ENCODE data around the gene RABAC1.

RABAC1 gene

GRCh38 chr19:41913538-41914423 lies 45.3 kb downstream of the RABAC1 start:
- no peak for DNase-seq

DNA sequence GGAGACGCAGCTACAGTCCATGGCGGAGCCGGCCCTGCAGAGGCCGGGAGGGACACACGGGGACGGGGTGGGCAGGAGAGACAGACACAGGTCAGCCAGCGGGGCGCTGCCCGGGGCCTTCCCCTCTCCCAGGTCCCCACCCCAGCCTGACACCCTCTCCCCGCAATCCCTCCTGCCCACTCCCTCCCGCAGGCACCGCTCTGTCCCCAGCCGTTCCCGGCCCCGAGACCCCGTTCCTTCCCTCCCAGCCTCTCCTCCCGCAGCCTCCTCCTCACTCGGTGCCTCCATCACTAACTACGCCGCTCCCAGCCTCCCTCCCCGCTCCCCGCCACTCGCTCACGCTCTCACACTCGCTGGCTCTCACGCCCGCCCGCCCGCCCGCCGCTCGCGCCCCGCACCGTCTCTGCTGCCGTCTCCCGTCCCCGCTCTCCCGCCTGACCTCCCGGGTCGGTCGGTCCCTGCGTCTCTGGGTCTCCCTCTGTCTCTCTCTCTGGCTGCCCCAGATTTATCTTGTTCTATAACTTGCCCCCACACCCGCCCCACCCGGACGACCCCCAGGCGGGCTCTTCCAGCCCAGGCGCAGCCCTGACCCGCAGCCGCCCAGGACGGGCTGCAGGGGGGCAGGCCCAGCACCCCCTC lies 46.1 kb downstream of the RABAC1 start:
- no peak for DNase-seq

DNA sequence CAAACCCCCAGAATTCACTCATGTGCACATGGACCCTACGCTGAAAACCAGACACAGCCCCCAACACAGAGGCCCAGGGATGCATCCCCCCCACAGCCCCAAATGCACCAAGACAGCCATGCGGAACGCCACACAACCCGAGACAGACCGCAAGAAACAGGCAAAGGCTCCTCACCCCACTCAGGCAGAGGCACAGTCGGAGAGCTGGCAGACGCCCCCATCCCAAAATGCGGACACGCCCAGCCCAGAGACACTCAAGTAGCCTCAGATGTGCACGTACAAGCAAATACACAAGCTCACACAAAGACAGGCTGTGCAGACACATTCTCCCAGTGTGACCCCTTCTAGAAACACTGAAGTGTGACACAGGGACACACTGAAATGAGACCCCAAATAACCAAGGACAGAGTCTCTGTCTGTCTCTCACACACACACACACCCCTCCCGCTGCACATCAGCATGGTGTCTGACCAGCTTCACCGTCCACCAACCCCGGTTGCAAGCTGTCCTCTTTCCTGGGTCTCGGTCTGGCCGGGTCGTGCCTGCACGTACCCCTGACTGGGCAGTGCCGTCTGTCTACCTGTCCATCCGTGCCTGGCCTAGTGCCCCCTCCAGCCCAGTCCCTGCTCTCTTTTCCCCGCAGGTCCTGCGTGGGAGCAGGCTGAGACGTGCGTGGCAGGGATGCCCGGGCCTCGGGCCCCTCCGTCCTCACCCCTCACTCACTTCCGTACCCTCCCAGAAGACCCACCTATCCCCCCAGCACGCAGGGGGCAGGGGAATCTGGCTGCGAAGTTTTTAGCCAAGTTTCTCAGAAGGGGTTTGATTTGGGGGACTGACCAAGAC lies 47.0 kb downstream of the RABAC1 start:
- no peak for DNase-seq

DNA sequence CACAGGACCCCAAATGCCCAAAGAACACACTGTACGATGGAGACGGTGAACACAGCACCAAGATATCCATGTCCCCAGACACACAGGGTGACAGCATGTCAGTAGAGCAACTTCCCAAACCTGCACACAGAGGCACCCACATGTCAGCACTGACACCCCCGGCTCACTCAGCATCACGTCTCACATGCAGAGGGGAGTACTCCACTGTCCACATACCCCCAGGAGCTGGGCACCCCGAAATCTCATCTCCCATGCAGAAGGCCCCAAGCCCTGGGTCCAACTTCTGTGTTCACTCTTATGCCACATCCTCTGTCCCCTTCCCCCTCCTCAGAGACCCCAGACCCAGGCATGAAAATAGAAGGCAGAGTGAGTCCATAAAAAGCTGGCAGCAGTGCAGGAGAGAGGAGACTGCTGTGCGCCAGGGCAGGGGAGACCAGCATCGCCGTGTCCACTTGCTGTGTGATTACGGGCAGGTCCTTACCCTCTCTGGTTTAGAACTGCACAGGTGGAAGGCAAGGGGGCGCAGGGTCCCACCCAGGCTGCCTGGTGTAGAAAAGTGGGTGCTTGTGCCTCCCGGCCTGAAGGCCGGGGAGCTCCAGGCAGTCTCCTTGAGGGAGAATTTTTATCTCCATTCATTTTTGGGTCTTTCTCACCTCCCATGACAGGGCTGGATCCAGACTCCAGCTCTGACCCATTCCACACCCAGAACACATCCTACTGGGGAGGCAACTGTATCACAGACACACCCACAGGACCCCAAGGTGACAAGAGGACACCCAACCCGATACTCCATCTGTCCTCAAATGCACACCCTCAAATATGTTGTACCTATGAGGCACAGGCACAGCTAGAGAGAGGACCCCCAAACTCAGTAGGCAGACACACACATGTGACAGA lies 47.9 kb downstream of the RABAC1 start:
- no peak for DNase-seq

DNA sequence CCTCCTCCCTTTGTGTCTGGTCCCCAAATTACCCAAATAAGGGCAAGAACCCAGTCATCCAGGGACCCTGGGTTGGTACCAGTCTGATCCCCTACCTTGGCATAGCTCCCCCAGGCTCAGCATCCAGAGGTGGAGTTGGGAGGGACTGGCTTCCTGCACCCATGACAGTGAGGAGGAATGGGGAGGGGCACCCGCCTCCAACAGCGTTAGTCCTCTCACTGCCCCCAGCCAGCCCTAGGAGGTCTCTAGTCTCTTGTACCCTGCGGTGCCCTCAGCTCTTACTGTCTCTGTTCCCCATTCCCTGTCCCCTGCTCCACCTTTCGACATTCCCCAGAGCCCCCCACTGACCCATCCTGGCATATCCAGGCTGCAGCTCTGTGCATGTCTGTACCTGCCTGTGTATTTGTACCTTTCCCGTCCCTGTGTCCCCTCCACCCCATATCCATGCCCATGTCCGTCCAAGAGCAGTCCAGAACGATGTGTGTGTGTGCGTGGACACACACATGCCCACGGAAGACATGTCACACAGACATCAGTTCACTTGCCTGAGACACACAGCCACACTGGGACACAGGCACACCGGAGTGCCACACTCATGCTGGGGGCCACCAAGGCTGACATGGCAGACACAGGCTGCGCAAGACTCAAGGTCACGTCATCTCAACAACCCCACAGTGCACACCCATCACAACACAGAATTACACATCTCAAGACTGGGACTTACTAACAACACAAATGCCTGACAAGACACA lies 48.7 kb downstream of the RABAC1 start:
- no peak for DNase-seq

DNA sequence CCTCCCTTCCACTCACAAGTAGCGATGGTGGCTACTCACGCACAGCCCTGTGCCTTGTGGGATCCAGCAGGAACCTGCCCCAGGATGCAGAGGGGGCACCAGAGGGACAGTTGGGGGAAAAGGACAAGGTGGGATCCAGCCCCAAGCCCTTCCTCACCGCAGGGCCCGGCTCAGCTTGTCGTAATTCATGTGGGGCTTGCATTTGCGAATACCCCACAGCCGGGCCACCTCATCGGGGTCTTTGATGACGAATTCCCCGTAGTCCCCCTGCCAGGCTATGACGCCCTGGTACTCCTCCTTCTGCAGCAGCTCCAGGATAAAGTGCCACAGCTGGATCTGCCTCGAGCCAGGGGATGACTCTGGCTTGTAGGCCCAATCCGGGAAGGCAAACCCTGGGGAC lies 49.4 kb downstream of the RABAC1 start:
- DNase-seq, result no peak

DNA sequence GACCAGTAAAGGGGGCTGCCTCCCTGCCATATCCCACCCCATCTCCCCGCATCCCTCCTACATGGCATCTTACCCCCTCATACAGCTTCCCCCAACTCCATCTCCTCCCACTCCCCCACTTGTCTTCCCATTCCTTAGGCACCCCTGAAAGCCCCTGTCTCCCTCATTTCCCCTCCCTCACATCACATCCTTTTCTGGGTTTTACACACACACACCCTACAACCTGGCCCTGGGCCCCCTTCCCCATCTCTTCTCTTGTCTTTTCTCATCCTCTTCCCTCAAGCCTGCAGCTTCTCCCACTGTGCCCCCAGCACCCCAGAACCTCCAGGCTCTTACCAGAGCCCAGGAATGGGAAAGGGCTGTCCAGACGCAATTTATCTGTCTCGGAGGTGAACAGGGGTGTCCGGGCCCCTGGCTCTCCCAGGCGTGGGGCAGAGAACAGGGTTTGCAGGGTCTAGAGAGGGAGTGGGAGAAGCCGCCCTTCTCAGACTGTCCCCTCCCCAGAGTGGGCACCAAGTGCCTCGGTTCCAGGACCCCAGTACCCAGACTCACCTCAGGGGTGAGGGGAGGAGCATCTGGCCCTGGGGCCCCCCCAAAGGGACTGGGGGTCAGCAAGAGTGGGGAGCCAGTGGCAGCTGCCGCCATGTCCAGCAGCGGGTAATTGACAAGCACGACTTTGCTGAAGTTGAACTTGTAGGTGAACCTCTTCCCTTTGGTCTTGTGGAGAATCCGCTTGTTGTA lies 50.2 kb downstream of the RABAC1 start:
- no peak for DNase-seq

DNA sequence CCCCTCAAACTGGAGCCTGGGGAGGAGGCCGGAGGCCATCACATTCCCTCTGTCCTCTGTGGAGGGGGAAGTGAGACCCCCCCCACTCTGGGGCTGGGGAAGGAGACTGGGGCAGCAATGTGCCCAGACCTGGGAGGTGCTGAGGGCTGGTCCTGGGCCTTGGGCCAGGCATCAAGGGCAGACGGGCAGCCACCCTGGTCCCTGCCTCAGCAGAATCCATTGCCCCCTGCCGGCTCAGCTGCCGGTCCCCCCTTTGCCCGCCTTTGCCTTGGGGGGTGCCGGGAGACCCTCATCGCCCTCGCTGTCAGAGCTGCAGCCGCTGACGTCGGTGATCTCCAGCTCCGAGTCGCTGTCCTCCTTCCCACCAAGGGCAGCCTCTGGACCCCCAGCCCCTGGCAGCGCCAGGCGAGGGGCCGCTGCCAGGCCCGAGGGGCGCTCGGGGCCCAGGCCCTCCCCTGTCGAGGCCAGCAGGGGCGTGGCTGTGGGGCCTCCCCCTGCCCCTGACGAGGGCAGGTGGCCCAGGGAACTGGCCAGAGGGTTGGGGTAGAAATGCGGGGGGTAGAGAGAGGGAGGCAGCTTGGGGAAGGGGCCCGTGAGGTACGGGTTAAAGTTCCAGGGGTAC lies 51.0 kb downstream of the RABAC1 start:
- DNase-seq, result no peak

GRCh38 chr19:41906916-41907680 lies 52.0 kb downstream of the RABAC1 start:
- DNase-seq, result no peak
